A204.1 (cell line): ENCODE measurements around the gene TGFBR3L.

Experiments used
- FAIRE-seq: peaks from 2 replicates; lab custom pipeline; 2012; peaks lifted over from hg19 to GRCh38; lab: Jason Lieb, UNC

Gene TGFBR3L

DNA sequence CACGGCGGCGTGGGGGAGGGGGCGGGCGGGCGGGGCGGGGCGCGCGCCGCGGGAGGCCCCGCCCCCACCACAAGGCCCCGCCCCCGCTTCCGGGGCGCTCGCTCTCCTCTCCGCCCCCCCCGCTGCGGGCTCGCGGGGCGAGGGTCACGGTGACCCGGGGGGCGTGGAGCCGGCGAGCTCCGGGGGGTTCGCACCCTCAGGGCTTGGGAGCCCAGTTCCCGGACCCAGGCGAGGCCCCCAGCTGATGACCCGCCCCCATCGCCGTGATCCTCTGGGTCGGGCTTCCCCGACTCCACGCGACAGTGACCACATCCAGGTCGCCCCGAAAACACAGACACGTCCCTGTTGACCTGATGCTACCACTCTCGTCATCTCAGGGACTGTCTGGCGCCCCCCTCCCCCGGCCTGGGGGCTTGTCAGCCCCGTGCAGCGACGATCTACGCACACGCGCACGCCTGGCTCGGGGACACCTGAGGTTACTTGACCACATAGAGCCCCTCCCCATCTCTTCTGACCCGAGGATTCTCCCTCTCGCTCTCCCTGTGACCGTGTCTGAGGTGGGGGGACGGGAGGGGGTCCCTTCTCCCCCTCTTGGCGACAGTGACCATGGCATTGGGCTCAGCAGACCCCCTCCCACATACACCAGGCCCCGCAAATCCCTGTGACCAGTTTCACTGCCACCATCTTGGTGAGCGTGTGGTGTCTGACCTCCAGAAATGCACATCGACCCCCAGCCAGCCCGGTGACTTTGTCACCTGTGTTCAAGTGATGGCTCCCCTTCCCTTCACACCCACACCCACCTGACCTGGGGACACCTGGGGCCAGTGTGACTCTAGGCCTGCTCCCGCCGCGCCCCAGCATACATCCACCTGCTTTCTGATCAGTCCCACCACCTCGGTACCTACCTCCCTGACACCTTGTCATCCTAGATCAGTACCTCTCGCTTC is 10.3 kb upstream of the TGFBR3L start:
- no peak for FAIRE-seq

- no peak for FAIRE-seq
Measured at GRCh38 chr19:7905268-7905667, 9.4 kb upstream of the TGFBR3L start.

GRCh38 chr19:7905859-7906258 is 8.8 kb upstream of the TGFBR3L start:
- no peak for FAIRE-seq

DNA sequence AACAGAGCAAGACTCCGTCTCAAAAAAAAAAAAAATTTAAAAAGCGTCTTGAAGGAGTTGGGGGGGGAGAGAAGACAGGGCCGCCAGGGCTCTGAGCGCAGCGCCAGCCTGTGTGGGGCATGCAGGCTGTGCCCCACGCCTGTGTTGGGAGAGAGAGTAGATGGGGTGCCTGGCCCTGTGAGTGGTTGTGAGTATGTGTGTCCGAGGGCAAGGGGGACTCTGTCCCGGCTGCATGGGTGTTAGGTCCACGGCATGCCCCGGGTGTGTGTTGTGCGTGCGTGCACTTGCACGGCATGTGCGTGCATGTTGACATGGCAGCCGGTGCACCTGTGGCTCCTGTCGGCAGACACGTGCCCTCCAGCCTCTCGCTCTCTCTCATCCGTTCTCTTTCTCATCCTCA is 7.5 kb upstream of the TGFBR3L start:
- no peak for FAIRE-seq

GRCh38 chr19:7907544-7907943 is 7.1 kb upstream of the TGFBR3L start:
- FAIRE-seq: no peak

GRCh38 chr19:7908078-7908699 is 6.4 kb upstream of the TGFBR3L start:
- FAIRE-seq: no peak

GRCh38 chr19:7908742-7909461 is 5.7 kb upstream of the TGFBR3L start:
- no peak for FAIRE-seq

GRCh38 chr19:7909471-7910067 is 5.1 kb upstream of the TGFBR3L start:
- no peak for FAIRE-seq

DNA sequence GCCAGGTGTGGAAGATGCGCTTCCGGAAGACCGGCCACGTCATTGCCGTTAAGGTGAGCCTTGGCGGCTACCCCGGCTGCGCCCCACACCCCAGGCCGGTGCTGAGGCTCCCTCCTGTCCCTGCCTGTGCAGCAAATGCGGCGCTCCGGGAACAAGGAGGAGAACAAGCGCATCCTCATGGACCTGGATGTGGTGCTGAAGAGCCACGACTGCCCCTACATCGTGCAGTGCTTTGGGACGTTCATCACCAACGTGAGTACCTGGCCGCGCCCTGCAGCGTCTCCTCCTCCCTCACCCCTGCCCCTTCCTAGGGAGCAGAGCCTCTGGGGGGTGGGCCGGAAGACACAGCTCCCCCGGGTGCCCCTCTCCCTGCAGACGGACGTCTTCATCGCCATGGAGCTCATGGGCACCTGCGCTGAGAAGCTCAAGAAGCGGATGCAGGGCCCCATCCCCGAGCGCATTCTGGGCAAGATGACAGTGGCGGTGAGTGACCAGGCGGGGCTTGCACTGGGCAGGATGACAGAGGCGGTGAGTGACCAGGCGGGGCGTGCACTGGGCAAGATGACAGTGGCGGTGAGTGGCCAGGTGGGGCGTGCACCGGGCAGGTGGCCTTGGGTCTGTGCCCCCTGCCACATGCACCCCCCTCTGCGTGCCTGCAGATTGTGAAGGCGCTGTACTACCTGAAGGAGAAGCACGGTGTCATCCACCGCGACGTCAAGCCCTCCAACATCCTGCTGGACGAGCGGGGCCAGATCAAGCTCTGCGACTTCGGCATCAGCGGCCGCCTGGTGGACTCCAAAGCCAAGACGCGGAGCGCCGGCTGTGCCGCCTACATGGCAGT is 4.1 kb upstream of the TGFBR3L start:
- no peak for FAIRE-seq

DNA sequence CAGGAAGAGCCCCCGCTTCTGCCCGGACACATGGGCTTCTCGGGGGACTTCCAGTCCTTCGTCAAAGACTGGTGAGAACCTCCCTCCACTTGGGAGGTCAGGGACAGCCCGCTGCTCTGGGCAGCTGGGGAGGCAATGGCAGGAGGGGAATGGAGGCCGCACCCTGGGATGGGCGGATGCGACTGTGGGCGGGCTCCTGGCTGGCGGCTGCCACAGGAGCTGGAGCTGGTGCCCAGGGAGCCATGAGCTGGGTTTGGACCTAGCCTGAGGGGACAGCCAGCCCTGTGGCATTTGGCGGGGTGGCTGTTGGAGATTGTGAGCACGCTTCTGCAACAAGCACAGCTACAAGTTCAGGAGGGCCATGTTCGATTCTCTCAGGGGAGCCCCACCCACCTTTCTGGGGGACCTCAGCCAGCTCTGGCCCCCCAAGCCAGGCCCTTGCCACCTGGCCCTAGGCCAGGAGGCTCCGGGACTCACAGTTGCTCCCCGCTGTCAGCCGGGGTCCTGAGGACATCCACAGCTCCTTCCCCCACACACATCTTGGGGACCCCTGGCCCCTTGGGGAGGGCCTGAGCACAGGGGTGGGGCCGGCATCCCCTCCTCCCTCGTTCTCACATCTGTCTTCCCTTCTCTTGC is 3.0 kb upstream of the TGFBR3L start:
- FAIRE-seq: no peak

- no peak for FAIRE-seq
Measured at GRCh38 chr19:7912144-7912696, 2.4 kb upstream of the TGFBR3L start.

- FAIRE-seq: no peak
Measured at GRCh38 chr19:7912697-7913564, 1.7 kb upstream of the TGFBR3L start.

GRCh38 chr19:7913652-7914051 is 978 bp upstream of the TGFBR3L start:
- FAIRE-seq: no peak

- FAIRE-seq: no peak
Measured at GRCh38 chr19:7914099-7914498, 531 bp upstream of the TGFBR3L start.

- no peak for FAIRE-seq
Measured at GRCh38 chr19:7915250-7916102, 846 bp downstream of the TGFBR3L start.

- no peak for FAIRE-seq
Measured at GRCh38 chr19:7916103-7916954, 1.7 kb downstream of the TGFBR3L start.

GRCh38 chr19:7916955-7917266 is 2.3 kb downstream of the TGFBR3L start:
- FAIRE-seq: no peak
